Upper lobe of left lung (tissue), 4 donors: ENCODE measurements around the gene SDHA.

Source experiments
- CTCF ChIP-seq, 6 experiments: fragments of 450-650 bp in 4 of 6; fragments of 200-600 bp in 2 of 6; sonication (generic) in 2 of 6; IDR thresholded peaks; one replicate each; pipeline ENCODE4 v1.5.1; 2016 to 2019; ENCODE audit warnings: antibody characterized with exemption in 6 of 6
- EP300 ChIP-seq, 4 donors: sonication (generic); formaldehyde crosslinking; IDR thresholded peaks; one replicate each; pipeline ENCODE4 v1.5.1; 2017; ENCODE audit warnings: antibody characterized with exemption in 4 of 4, control low read depth in 2 of 4
- POLR2A ChIP-seq, 4 donors: fragments of 450-650 bp; IDR thresholded peaks; one replicate each; pipeline ENCODE4 v1.5.1; 2016 to 2017; ENCODE audit warnings: antibody characterized with exemption in 4 of 4, mild to moderate bottlenecking in 2 of 4
- POLR2AphosphoS5 ChIP-seq, 2 donors: sonication (generic); formaldehyde crosslinking; IDR thresholded peaks; one replicate each; pipeline ENCODE4 v1.5.1; 2017; ENCODE audit warnings: antibody characterized with exemption in 2 of 2

DNA sequence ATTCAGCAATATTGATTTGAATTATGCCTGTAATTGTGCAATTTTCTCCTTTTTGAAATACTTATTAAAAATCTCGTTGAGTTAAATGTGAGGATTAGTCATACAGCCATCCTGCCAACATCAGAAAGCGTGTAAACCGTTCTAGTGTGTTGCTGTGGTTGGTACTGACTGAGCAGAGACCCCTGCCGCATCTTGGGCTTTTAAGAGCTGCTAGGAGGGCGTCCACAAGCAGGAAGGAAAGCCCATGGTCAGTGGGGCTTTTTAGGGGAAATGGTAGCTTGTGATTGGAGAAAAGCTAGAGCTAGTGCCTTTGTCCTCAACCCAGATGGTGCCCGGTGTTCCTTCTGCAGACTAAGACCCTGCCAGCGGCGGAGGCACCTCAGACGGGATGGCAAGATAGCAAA, 1.3 kb downstream of the SDHA start:
- TF ChIP-seq CTCF (IDR thresholded peaks at IDR 0.05) (no peak), POLR2A (IDR thresholded peaks at IDR 0.05) (no peak), EP300 (IDR thresholded peaks at IDR 0.05) (no peak), POLR2AphosphoS5 (IDR thresholded peaks at IDR 0.05) (no peak)
